ENCODE data around the gene RAB1A.

RAB1A gene

DNA sequence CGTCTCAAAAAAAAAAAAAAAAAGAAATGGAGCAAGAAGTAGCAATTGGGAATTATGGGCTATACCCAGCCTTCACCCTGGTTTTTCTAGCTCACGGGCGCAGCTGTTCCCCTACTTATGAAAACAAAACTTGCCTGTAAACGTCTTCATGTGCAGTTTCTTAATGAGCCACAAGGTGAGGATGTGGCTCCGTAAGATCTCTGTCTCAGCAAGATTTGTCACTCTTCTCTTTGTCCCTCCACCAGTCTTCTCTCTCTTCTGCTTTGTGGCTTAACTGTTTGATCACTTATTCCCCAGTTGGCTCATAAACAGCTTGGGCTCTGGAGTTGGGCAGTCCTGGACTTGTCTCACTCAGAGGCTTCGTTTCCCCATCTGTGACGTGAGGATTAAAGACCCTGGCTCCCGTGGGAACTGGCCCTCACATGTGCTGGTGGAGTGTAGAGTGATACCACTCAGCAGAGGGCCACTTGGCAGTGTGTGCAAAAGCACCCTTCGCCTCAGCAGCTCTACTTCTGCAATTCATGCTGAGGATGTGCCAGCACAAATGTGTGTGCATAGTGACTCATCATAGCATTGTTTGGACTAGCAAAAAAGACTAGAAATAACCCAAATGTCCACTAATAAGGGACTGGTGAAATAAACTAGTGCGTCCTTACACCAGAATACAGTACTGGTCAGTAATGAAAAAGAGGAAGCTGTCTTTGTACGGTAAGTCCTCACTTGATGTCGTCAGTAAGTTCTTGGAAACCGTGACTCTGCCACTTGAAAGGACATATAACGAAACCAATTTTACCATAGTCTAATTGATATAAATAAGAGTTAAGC is 65.0 kb downstream of the RAB1A start:
- in situ Hi-C loops (cut with MboI; ENCODE audit: low sequenced_read_pairs): loop anchor here (25.0 kb wide), 1 partner anchor 497 kb away; no protein-coding TSS in a partner anchor

DNA sequence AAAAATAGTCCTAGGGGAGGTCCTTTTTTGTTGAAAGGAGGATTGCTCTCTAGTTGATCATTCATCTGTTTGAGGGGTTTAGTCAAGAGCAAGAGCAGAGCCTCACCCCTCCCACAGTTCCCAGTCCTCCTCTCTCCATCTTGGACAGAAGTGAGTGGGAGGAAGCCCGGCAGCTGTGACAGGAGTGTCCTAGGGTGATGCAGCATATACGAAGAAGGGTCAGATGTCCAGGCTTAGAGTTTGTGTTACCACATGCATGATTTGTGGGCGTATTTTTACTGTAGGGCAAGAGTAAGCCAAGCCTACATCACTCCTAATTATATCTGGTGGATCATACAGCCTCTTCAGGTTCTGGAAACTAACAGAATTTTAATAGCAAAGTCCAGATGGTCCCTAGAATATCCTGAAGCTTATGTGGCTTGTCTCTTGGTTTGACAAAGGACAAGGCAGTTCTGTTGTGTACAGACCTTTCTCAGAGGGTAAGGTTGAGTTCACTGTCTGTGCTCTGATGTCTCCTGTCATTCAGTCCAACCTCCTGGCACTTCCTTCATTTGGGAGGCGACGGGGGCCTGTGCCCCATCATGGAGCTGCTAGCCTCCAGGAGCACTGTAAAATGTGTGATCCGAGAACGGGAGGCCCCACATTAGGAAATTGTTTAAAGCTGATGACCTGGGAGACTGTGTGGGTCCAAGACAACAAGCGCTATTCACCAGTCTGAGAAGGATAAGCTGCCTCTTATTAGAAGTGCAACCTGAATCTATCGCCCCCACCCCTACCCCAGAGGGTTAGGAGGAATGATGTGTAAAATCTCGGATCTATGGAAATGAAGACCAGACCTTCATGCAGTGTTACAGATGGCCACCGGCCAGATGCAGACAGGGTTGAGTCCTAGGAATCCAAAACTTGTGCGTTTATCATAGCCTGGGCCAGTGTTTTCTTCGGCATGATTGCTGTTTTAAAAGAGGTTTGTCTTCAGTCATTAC is 66.8 kb downstream of the RAB1A start:
- in situ Hi-C loops (cut with MboI; ENCODE audit: low sequenced_read_pairs): loop anchor here (25.0 kb wide), 1 partner anchor 499 kb away; no protein-coding TSS in a partner anchor

DNA sequence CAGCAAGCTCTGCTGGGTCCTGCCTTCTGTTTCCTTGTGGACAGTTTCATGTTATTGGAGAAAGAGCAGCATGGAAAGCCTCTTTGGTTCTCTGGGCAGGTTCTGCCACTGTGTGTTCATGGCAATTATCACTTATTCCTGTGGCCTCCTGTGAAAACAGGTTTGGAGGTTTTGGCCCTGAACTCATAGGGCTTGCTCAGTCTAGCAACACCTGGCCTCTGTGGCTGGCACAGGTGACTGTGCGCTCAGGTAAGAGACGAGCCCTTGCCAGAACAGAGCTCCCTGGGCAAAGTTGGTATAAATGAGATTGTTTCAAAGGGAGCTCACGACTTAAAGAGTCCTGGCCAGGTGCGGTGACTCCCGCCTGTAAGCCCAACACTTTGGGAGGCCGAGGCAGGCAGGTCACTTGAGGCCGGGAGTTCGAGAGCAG is 68.0 kb downstream of the RAB1A start:
- in situ Hi-C loops (cut with MboI; ENCODE audit: low sequenced_read_pairs): loop anchor here (25.0 kb wide), 1 partner anchor 500 kb away; no protein-coding TSS in a partner anchor

DNA sequence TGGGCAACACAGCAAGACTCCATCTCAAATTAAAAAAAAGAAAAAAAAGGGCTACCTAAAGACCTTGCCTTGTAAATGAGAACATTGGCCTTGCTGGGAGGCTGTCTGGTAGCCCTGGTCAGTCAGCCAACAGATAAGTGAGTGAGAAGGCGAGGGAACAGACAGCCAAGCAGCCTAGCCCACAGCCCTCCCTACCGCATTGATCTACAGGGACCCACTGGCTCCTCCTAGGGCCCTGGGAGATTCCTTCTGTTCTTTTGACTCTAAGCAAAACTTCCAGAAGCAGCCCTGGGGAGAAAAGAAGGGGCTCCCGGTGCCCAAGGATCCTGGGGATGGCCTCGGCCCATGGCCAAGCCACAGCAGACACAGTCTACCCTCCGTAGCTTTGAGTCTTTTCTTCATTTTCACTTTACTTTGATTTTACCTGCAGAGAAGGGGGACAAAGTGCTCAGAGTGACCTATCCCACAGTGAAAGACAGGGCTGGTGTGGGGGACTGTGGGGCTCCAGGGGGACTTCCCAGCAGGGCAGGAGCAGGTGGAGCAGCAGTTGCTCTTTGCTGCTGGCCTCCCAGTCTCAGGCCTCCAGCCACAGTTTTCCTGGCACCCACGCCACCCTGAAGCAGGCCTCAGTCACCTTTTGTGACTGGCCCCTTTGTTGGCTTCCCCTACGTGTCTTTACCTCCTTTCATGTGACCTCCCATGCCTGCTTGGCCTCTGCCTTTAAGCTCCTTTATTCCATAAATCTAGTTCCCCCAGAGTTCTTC is 68.6 kb downstream of the RAB1A start:
- in situ Hi-C loops (cut with MboI; ENCODE audit: low sequenced_read_pairs): loop anchor here (25.0 kb wide), 1 partner anchor 501 kb away; no protein-coding TSS in a partner anchor

DNA sequence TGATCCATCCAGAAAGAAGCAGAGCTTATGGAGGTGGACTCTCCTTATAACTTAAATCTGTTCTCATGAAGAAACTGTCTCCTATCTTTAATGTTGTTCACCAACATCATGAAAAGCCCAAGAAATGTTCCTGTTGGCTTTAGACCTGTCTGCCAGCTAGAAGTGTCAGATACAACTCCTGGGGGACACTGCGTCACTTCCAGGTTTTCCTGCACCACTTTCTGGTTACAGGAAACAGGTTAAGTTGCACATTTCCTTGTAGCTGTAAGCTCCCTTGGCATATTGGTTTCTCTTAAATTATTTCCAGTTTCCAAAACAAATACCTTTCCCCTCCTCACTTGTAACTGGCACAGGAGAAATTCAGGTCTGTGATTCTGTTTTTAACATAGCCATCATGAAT is 70.8 kb downstream of the RAB1A start:
- in situ Hi-C loops (cut with MboI; ENCODE audit: low sequenced_read_pairs): loop anchor here (25.0 kb wide), 1 partner anchor 503 kb away; no protein-coding TSS in a partner anchor

DNA sequence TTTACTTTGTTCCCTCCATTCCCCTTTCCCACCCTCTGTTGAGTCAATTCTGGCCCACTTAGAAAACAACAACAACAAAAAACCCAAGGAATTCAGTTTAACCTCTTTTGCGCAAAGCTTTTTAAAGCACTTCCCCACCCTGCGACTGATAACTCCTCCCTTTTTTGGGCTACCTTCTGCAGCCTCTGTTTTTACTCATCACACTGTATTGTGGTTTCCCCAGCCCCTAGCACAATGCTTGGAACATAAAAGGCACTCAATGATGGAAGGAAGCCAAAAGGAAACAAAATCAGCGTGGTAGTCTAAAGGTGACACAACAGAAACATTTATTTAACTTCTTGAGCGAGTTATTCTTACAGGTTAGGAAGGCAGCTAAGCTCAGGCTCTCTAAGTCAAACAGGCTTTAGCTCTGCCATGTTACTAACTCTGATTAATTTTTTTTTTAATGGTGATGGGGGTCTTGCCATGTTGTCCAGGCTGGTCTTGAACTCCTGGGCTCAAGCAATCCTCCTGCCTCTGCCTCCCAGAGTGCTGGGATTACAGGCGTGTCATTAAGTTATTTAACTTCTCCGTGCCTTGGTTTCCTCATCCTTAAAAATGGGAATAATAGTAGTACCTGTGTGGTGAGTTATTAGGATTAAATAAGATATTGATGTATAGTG is 72.4 kb downstream of the RAB1A start:
- in situ Hi-C loops (cut with MboI; ENCODE audit: low sequenced_read_pairs): loop anchor here (25.0 kb wide), 1 partner anchor 505 kb away; no protein-coding TSS in a partner anchor

DNA sequence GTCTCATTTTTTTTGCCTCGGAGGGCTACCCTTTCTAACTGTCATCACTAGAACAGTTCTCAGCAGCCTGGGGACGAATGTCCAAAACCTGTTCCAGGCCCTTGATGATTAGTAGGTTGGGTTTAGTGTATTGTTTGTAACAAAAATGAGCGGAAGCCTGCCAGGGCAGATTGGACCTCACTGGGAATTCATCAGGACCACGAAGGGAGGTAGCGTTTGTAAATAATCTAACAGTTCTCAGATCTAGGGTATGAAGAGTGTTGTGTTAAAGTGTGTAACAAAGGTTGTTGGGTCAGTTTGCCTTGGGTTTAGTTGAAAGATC is 72.9 kb downstream of the RAB1A start:
- in situ Hi-C loops (cut with MboI; ENCODE audit: low sequenced_read_pairs): loop anchor here (25.0 kb wide), 1 partner anchor 505 kb away; no protein-coding TSS in a partner anchor

DNA sequence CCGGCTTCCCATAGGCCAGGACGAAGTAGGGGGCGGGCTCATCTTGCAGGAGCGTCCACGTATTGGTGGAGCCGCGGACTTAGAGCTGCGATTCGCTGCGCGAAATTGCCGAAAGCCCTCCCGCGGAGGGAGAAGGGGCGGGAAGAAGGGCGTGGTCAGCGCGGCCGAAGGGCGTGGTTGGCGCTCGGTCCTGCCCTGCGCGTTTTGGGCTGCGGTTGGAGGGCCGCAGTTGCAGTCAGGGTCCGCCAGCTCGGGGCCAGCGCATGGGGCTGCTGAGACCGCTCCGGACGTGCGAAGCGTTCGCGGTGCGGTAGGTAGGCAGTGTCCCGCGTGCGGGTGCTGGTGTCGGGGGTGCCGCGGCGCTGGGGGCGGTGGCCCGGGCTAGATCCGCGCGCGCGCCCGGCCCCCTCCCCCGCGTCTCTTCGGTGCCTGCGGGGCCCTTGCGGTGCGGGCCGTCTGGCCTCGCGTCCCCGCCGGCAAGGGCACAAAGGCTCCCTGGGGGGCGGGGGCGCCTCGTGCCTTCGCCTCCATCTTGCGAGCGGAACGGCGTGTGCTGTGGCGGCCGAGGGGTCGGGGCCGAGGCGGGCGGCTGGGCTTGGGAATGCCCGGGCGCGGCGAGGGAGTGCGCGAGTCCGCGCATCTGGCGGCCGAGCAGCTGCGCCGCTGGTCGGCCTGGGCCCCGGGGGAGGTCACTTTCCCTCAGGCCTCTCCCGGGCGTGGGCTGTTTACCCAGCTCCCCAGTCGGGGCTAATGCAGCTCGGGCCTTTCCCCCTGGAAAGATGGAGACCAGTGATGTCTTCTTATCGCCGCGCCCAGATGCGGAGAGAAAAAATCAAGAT is 73.5 kb downstream of the RAB1A start, which contains the start of gene CEP68:
Gene CEP68 (plus strand): TSS at position 202 of the 839 bp plus-strand sequence. CDS start 13,029 bp downstream, outside the sequence.
- in situ Hi-C loops (cut with MboI; ENCODE audit: low sequenced_read_pairs): loop anchor here (25.0 kb wide), 1 partner anchor 506 kb away; no protein-coding TSS in a partner anchor

DNA sequence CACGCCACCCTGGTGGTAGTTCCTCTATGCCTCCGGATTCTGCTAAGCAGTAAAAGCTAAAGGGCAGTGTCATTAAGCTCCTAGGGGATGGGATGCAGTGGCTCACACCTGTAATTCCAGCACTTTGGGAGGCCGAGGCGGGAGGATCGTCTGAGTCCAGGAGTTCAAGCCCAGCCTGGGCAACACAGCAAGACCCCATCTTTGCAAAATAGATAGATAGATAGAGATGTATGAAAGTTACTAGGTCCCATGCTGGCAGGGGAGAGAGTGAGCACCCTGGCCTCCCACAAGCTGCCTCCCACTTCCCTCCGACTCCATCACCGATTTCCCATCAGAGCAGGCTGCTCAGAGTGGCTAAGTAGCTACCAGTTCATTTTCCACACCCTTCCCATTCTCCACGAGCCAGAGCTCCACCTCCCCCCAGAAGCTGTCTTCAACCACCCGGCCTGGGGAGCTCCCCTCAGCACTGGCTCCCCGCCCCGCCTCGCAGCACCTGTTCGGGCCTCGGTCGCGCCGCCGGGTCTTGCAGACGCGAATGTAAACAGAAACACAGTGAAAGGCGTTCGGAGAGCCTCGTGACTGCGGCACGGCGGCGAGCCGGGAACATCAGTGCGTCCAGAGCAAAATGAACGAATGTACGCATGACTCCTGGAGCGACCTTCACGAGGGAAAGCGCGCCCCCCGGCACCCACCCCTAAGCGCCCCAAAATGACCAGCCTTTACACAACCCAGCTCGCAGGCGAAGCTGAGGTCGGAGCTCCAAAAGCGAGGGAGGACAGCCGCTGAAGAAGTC is 74.3 kb downstream of the RAB1A start:
- in situ Hi-C loops (cut with MboI; ENCODE audit: low sequenced_read_pairs): loop anchor here (25.0 kb wide), 1 partner anchor 507 kb away; no protein-coding TSS in a partner anchor

DNA sequence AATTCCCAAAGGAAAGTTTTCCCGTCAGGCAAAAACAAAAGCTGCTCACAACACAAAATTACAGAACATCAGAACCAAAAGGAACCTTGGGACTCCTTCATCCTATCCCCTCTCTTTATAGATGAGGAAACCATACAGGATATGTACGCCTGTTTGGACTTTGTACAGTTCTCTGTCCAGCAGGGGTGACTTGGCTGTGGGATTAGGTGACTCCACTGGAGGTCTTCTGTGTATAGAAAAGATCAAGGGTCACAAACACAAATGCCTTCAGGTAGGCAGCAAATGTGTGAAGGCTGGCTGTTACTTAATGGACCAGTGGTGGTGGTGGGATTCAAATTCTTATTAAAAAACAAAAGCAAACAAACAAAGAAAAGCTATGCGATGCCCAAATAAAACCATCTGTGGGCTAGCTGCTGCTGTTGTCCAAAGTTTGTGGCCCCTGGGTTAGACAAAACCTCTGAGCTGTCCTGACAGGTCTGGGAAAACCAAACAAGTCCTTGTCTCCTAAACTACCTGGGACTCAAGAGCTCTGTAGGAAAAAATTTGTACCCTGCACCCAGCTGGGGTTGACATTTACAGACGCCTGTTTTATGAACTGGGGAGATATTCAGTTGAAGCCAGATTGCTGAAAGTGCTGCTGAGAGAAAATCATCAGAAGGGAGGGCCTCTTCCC is 75.0 kb downstream of the RAB1A start:
- in situ Hi-C loops (cut with MboI; ENCODE audit: low sequenced_read_pairs): loop anchor here (25.0 kb wide), 1 partner anchor 507 kb away; no protein-coding TSS in a partner anchor

DNA sequence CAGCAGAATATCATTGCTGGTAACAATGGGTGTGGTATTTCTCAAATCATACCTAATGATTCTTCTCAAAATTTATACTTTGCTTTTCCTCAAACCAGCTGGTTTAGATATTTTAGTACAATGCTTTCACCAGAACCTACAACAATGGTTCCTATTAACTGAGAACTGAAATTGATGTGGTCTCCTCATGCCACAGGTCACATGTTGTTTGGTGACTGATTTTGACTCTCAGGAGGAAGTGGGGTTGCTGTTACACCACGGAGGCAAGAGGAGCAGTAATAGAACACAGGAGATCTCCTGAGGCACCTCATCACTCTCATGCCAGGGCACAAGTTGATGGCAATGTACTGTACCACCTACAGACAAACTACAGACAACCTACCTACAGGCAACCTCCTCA is 76.7 kb downstream of the RAB1A start:
- in situ Hi-C loops (cut with MboI; ENCODE audit: low sequenced_read_pairs): loop anchor here (25.0 kb wide), 1 partner anchor 509 kb away; no protein-coding TSS in a partner anchor

DNA sequence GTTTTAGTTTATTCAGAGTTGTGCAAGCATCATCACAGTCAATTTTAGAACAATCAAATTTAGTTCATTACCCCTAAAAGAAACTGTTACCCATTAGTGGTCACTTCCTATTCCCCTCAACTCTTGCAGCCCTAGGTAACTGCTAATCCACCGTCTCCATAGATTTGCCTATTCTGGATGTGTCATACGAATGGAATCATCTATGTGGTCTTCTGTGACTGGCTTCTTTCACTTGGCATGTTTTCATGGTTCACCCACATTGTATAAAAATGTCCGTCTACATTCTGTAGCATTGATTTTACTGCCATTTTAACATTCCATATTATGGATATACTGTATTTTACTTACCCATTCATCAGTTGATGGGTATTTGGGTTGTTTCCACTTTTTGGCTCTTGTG is 79.0 kb downstream of the RAB1A start:
- in situ Hi-C loops (cut with MboI; ENCODE audit: low sequenced_read_pairs): loop anchor here (25.0 kb wide), 1 partner anchor 511 kb away; no protein-coding TSS in a partner anchor

DNA sequence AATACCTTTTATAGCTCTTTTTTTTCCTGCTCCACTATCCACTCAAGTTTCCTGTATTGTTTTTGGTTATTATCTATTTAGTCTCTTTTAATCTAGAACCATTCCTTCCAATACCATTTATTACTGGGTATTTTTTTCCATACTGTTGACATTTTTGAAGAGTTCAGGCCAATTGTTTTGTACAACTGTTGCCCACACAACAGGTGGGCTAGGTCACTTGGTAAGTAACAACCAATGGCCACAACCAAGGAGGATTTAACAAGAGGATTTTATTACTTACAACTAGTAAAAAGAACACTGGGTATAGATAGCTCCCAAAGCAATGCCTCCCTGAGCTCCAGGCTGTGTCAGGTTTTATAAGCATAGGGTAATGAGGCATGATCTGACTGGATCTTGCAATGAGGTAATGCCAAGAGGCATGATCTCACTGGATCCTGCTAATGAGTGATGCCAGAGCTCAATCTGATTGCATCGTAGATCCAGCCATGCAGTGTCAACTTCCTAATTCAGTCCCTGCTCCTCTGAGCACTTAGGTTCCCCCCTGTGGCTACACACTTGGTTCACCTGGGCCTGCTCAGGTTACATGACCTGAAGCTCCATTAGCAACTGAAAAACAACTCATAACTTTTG is 80.8 kb downstream of the RAB1A start:
- in situ Hi-C loops (cut with MboI; ENCODE audit: low sequenced_read_pairs): loop anchor here (5.0 to 25.0 kb wide), 2 partner anchors 132 to 462 kb away; no protein-coding TSS in a partner anchor

DNA sequence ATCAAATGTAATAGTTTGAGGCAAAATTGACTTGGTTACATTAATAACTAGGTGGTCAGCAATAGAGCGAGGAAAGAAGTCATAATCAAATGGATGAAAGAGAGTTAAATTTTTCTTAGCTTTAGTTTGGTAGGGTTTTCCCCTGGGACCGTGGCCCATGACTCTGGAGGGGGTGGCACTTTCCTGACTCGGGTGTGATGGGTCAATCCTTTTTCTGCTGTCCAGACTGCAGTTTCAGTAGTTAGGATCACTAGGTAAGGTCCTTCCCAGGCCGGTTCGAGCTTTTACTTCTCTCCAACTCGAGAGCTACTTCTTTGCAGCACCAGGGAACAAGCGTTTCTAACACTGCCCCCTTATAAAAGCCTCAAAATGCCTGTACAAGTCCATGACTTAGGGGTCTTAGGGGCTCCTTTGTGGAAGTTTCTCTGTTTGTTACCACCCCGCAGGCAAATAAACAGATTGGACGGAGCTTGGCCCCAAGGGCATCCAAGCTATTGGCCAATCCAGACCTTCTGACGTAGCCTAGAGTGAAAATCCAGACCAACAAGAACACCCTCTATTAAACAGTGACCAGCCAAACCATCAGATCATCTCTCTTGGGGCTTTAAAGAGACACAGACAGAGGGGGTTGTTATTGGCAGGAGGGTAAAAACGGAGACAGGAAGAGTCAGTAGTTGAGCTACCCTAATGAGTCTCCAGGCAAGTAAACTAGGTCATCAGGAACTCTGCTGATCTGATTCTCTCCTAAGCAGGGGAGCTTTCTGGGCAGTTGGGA is 83.1 kb downstream of the RAB1A start:
- in situ Hi-C loops (cut with MboI; ENCODE audit: low sequenced_read_pairs): loop anchor here (5.0 to 25.0 kb wide), 2 partner anchors 130 to 460 kb away; no protein-coding TSS in a partner anchor

DNA sequence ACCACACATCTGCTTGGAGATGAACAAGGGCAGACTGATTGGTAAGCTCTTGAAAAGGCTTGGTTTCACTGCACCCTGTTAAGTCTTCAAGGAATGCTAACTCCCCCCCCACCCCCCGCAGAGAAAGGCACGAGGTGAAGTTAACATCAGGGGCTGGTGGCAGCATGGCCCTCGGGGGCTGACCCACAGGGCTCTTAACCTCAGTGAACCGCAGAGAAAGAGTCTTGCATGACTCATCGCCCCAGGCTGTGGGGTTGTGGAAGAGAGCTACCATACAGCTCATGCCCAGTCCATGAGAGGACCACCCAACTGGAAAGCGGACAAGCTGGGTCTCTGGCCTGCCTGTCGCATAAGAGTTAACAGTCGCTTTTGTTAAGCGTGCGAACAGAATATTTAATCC is 84.3 kb downstream of the RAB1A start:
- in situ Hi-C loops (cut with MboI; ENCODE audit: low sequenced_read_pairs): loop anchor here (5.0 to 25.0 kb wide), 2 partner anchors 128 to 458 kb away; no protein-coding TSS in a partner anchor

All from HL-60/S4 treated with phorbol 12-myristate 13-acetate at 8.2 ng/mL for 4 days and 3 days (cell line).